Amygdala (tissue), 56 donors: ENCODE data around the gene AXIN1.

Experiments
- DNase-seq, 56 donors: peaks; one replicate each; lab custom pipeline; 2025; lab: John Stamatoyannopoulos, UW

AXIN1 gene

DNA sequence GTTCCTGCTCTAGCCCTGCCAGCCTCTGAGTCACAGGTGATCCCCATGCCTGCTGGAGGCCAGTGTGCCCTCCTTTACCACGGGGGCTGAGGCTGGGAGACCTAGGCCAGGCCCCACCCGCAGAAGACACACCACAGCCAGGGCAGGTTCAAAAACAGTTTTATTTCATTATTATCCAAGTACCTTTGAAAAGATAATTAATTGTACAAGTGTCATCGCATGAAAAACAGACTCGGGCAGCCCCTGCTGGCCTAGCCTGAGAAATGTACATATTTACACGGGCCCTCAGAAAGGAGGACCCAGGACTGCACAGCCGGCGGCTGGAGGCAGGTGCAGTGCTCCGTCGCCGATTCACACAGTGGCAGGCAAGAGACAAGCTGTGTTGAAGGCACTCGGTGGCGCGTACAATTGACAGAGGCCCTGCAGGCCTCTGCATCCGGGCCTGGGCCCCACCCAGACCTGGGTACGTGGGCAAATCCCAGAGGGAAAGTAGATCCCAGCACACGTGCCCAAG, 65.2 kb downstream of the AXIN1 start:
- no peak for DNase-seq

GRCh38 chr16:286491-287297, 65.8 kb downstream of the AXIN1 start:
- no peak for DNase-seq

DNA sequence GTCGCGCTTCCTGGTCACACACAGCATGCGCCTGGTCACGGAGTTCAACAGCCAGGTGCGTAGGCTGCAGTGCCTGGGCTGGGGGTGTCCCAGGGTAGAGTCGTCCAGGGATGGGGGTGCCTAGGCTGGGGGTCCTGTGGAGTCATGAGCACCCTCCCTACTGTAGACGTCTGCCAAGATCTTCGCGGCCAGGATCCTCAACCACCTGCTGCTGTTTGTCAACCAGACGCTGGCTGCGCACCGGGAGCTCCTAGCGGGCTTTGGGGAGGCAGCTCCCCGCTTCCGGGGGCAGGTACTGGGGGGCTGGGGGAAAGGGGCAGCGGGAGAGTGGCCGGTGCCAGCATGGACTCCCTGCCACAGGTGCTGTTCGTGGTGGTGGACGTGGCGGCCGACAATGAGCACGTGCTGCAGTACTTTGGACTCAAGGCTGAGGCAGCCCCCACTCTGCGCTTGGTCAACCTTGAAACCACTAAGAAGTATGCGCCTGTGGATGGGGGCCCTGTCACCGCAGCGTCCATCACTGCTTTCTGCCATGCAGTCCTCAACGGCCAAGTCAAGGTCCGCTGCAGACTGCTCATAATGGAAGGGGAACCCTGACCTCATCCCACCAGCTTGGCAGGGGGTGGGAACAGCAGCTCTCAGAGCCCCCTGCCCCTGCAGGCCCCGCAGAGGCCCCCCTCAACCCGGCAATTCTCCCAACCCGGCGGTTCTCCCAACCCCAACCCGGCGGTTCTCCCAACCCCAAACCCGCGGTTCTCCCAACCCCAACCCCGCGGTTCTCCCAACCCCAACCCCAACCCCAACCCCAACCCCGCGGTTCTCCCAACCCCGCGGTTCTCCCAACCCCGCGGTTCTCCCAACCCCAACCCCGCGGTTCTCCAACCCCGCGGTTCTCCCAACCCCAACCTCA, 67.1 kb downstream of the AXIN1 start:
- DNase-seq: no peak

DNA sequence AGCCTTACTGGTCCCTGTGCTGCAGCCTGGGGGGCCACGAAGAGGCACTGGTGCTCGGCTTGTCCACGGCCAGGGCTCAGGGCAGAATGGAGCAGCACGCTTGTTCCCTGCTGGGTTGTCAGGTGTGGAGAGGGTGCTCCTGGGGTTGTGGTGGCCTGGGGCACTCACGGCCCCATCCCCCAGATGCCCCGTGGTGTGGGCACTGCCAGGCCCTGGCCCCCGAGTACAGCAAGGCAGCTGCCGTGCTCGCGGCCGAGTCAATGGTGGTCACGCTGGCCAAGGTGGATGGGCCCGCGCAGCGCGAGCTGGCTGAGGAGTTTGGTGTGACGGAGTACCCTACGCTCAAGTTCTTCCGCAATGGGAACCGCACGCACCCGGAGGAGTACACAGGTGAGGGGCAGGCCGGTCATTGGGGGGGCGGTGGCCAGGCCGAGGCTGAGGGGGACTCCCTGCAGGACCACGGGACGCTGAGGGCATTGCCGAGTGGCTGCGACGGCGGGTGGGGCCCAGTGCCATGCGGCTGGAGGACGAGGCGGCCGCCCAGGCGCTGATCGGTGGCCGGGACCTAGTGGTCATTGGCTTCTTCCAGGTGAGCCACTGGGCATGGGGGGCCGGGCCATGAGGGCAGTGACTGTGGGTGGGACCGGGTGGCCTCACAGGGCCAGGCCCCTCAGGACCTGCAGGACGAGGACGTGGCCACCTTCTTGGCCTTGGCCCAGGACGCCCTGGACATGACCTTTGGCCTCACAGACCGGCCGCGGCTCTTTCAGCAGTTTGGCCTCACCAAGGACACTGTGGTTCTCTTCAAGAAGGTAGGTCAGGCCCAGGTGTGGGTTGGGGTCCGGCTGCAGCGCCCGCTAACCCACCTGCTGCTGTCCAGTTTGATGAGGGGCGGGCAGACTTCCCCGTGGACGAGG, 68.1 kb downstream of the AXIN1 start:
- DNase-seq: no peak

- peak in 3 of 56 donors; percentile 14 to 30 (median 26) for DNase-seq
These were observed 69.3 kb downstream of the AXIN1 start, which contains the start of gene PDIA2 for GRCh38 chr16:283033-283805. PDIA2 (plus strand) TSS chr16:283164; CDS start chr16:283170, 6 bp downstream.

DNA sequence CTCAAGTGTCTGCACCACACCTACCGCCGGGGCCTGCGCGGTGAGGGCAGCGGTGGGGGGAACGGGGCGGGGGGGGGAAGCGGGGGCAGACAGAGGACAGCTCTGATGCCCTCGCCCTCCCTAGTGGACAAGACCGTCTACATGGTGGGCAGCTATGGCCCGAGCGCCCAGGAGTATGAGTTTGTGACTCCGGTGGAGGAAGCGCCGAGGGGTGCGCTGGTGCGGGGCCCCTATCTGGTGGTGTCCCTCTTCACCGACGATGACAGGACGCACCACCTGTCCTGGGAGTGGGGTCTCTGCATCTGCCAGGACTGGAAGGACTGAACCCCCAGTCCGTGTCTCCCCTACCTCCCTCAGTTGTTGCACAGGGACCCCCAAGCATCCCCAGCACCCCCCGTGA, 70.0 kb downstream of the AXIN1 start:
- no peak for DNase-seq

DNA sequence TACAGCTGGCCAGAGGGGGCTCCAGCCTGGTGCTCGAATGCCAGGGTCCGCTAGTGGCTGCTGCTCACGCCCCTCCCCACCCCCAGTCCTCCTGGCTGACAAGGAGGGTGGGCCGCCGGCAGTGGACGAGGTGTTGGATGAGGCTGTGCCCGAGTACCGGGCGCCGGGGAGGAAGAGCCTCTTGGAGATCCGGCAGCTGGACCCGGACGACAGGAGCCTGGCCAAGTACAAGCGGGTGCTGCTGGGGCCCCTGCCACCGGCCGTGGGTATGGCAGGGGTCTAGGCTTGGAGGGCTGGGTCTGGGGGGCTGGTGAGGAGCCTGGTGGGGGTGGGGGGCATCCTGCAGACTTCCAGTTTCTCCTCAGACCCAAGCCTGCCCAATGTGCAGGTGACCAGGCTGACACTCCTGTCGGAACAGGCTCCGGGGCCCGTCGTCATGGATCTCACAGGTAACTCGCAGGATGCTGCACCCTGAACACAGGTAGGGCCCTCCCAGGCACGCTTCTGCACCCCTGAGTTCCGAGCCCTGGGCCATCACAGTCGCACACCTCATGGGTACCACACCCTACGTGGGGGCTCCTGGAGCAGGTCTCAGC, 70.8 kb downstream of the AXIN1 start:
- DNase-seq: no peak

- no peak for DNase-seq
These were observed 71.4 kb downstream of the AXIN1 start for GRCh38 chr16:280991-281659.

GRCh38 chr16:280552-280951, 72.0 kb downstream of the AXIN1 start, which contains the start of gene ARHGDIG:
ARHGDIG (plus strand) TSS chr16:280591; CDS start chr16:280681, 90 bp downstream.
- no peak for DNase-seq

DNA sequence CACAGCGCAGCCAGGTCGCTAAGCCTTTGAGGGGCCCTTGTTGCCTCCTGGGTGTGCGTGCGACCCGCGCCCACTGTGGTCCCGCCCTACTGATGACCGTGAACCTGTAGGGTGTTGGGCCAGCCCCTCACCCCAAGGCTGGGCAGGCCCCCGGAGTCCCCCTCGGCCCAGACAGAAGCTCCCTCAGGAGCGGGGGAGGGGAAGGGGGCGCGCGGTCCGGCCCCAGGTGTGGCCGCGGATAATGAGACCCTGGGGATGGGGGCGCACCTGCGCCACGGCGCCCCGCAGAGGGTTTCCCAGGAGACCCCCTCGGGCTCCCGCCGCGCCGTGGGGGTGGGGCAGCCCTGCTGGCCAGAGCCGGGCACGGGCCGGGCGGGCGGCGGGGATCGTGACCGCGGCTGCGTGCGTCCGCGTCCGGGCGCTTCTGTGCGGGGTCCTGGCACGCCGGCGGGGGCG, 72.5 kb downstream of the AXIN1 start:
- no peak for DNase-seq

DNA sequence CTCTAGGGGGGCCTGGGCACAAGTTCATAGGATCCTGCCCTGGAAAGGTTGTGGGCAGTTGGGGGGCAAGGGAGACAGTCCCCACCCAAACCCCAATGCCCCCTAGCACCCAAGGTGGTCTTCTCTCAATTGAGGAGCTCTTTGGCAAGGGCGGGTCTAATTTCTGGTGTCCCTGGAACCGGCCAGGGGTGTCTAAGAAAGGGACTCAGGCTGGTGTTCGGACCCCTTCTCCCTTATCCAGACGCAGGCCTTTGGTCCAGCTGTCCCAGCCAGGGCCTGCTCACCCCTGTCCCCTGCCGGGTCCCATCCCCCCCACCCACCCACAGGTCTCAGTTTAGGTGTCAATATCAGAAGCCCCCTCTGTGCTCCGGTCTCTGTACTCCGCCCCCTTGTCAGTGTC, 73.0 kb downstream of the AXIN1 start:
- DNase-seq: no peak

GRCh38 chr16:278863-279366, 73.6 kb downstream of the AXIN1 start:
- peak in 1 of 56 donors; percentile 10 for DNase-seq

- DNase-seq: no peak
These were observed 76.0 kb downstream of the AXIN1 start for GRCh38 chr16:276426-277077.

DNA sequence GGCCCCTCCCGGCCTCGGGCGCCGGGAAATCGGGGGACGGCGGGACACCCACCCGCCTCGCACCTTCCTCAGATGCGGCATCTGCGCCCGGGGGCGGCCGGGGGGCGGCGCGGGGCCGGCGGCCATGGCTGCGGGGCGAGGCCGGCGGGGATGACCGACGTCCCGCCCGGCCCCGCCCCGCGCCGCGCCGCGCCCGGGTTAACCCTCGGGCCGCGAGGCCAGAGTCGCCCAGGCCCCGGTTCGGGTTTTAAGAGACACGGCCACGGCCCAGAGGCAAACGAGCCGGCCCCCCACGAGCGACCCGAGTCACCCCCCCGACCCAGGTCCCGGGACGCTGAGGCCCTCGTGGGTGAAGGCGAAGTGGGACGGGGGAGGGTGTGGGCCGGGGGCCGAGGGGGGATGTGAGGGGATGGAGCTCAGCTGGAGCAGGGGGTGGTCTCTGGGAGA, 76.7 kb downstream of the AXIN1 start, which contains the start of gene RGS11:
Gene RGS11 (minus strand): TSS at position 159 of the 447 bp plus-strand sequence. CDS start 33 bp downstream, at position 126.
- no peak for DNase-seq

DNA sequence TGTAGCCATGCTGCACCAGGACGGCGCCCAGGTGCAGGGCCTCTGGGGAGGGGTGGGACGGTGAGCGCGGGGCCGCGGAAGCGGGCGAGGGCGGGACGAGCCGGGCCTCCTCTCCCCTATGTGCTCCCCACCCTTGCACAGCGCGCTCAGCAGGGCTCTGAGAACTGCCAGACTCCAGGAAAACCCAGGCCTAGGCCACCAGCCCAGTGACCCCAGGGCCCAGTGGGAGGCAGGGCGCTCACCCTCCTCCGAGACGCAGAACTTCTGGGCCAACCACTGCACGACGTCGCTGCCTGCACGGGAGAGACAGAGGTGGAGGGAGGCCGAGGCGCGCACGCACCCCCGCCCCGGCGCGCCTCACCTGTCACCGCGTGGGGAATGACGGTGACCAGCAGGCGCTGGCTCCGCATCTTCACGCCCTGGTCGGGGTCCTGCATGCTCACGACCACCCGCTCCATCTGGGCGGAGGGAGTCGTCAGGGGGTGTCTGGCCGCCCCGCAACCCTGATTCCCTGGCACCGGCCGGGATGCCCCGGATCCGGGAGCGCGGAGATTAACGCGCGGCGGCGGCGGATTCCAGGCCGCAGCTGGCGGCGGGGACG, 77.4 kb downstream of the AXIN1 start:
- no peak for DNase-seq

DNA sequence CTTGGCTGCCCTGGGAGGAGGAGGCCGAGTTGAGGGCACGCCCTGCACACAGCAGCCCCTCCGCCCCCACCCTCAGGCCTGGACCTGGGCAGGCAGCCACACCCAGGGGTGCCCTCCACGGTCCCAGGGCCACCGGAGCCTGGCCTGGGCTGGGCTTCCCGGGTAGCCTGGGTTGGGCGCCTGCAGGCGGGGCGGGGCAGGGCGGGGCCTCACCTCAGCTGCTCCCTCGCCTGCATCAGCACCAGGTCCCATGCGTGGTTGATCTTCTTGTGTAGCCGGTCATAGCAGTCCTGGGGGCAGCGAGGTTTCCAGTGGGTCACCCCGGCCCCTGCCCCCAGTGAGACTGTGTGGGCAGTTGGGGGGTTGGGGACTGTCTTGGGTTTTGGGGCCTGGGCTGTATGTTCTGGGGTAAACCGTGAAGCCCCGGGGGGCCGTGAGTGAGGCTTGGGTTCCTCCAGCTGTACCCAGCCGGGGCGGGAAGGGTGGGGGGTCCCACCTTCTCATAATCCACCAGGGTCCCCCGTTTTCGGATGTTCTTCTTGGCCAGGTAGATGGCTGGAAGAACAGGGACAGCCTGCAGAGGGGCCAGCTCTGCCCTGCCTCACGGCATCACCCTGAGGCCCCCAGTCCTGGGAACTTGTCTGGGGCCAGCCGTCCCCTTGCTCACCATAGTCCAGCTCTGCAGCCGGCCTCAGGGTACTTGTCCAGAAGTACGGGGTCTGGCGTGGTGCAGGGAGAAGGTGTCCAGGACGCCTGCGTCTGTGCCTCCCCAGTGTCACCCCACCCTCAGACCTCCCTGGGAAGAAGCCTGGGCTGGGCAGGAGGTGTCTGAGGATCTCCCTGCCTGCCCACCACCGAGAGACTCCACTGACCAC, 78.7 kb downstream of the AXIN1 start:
- DNase-seq: no peak
